WTC11 (cell line): Measurements from ENCODE around the gene KRTAP1-4.

Source experiments
- GTF2I ChIP-seq: fragments of 250-450 bp; sonication (Bioruptor Pico); conservative IDR thresholded peaks from 2 replicates; pipeline ENCODE4 v1.4.0; 2021; ENCODE audit warnings: mild to moderate bottlenecking
- JAZF1 ChIP-seq: fragments of 250-450 bp; sonication (Bioruptor Pico); IDR thresholded peaks from 2 replicates; pipeline ENCODE4 v1.9.0; 2021; ENCODE audit warnings: moderate library complexity, mild to moderate bottlenecking, inconsistent platforms
- JUN ChIP-seq: sonication (generic); formaldehyde crosslinking; IDR thresholded peaks from 2 replicates; pipeline ENCODE4 v1.8.0; 2023; ENCODE audit warnings: mild to moderate bottlenecking, missing genetic modification reagents
- KAT7 ChIP-seq: sonication (generic); formaldehyde crosslinking; IDR thresholded peaks from 2 replicates; pipeline ENCODE4 v1.8.1; 2023; ENCODE audit warnings: missing genetic modification reagents, mild to moderate bottlenecking, borderline replicate concordance
- PRRX2 ChIP-seq: fragments of 250-450 bp; sonication (Bioruptor Pico); IDR thresholded peaks from 2 replicates; pipeline ENCODE4 v1.8.0; 2021; ENCODE audit warnings: mild to moderate bottlenecking
- ZNF138 ChIP-seq: sonication (generic); formaldehyde crosslinking; conservative IDR thresholded peaks from 2 replicates; pipeline ENCODE4 v1.8.1; 2022; ENCODE audit warnings: mild to moderate bottlenecking, moderate library complexity, missing genetic modification reagents
- ZNF317 ChIP-seq: sonication (generic); formaldehyde crosslinking; IDR thresholded peaks from 2 replicates; pipeline ENCODE4 v1.8.1; 2023; ENCODE audit warnings: low read depth, mild to moderate bottlenecking, moderate library complexity, missing genetic modification reagents, borderline replicate concordance
- TF ChIP-seq, protein P1 (sequence below): fragments of 200-600 bp; IDR thresholded peaks from 2 replicates; pipeline ENCODE4 v1.8.0; 2022; ENCODE audit warnings: antibody characterized with exemption
- TF ChIP-seq, protein P2 (sequence below): sonication (generic); formaldehyde crosslinking; IDR thresholded peaks from 2 replicates; pipeline ENCODE4 v1.8.1; 2022; ENCODE audit warnings: missing genetic modification reagents, borderline replicate concordance
- TF ChIP-seq, protein P3 (sequence below): sonication (generic); formaldehyde crosslinking; IDR thresholded peaks from 2 replicates; pipeline ENCODE4 v1.8.1; 2023; ENCODE audit warnings: mild to moderate bottlenecking, missing genetic modification reagents
- TF ChIP-seq, protein P4 (sequence below): sonication (generic); formaldehyde crosslinking; IDR thresholded peaks from 2 replicates; pipeline ENCODE4 v1.8.0; 2022; ENCODE audit warnings: mild to moderate bottlenecking, missing genetic modification reagents
- TF ChIP-seq, protein P5 (sequence below): sonication (generic); formaldehyde crosslinking; IDR thresholded peaks from 2 replicates; pipeline ENCODE4 v1.8.0; 2022; ENCODE audit warnings: missing genetic modification reagents
- TF ChIP-seq, protein P6 (sequence below): sonication (generic); formaldehyde crosslinking; IDR thresholded peaks from 2 replicates; pipeline ENCODE4 v1.8.1; 2023; ENCODE audit warnings: mild to moderate bottlenecking, missing genetic modification reagents, moderate library complexity

DNA sequence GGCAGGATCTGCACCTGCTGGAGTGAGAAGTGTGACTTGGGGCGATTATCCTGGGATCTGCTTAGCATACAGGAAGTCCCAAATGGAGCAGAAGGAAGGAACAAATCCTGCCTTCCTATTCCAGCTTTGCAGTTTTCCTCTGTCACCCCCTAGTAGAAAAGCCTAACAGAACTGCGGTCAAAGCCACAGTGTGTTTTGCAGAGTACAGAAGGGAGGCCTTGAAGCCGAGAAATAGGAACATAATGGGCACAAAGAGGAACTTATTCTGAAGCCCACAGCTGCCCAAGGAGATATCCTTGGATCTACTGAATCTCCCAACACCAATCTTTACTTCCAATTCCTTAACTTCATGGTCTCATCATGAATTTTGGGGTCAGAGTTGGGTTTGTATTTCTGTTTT lies 11.5 kb downstream of the KRTAP1-4 start:
- TF ChIP-seq, protein P1, sequence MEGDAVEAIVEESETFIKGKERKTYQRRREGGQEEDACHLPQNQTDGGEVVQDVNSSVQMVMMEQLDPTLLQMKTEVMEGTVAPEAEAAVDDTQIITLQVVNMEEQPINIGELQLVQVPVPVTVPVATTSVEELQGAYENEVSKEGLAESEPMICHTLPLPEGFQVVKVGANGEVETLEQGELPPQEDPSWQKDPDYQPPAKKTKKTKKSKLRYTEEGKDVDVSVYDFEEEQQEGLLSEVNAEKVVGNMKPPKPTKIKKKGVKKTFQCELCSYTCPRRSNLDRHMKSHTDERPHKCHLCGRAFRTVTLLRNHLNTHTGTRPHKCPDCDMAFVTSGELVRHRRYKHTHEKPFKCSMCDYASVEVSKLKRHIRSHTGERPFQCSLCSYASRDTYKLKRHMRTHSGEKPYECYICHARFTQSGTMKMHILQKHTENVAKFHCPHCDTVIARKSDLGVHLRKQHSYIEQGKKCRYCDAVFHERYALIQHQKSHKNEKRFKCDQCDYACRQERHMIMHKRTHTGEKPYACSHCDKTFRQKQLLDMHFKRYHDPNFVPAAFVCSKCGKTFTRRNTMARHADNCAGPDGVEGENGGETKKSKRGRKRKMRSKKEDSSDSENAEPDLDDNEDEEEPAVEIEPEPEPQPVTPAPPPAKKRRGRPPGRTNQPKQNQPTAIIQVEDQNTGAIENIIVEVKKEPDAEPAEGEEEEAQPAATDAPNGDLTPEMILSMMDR = no peak
- TF ChIP-seq ZNF138 (CRISPR knock-in tag) = no peak
- TF ChIP-seq, protein P2, sequence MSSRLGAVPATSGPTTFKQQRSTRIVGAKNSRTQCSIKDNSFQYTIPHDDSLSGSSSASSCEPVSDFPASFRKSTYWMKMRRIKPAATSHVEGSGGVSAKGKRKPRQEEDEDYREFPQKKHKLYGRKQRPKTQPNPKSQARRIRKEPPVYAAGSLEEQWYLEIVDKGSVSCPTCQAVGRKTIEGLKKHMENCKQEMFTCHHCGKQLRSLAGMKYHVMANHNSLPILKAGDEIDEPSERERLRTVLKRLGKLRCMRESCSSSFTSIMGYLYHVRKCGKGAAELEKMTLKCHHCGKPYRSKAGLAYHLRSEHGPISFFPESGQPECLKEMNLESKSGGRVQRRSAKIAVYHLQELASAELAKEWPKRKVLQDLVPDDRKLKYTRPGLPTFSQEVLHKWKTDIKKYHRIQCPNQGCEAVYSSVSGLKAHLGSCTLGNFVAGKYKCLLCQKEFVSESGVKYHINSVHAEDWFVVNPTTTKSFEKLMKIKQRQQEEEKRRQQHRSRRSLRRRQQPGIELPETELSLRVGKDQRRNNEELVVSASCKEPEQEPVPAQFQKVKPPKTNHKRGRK (CRISPR knock-in tag) = no peak
- TF ChIP-seq, protein P3, sequence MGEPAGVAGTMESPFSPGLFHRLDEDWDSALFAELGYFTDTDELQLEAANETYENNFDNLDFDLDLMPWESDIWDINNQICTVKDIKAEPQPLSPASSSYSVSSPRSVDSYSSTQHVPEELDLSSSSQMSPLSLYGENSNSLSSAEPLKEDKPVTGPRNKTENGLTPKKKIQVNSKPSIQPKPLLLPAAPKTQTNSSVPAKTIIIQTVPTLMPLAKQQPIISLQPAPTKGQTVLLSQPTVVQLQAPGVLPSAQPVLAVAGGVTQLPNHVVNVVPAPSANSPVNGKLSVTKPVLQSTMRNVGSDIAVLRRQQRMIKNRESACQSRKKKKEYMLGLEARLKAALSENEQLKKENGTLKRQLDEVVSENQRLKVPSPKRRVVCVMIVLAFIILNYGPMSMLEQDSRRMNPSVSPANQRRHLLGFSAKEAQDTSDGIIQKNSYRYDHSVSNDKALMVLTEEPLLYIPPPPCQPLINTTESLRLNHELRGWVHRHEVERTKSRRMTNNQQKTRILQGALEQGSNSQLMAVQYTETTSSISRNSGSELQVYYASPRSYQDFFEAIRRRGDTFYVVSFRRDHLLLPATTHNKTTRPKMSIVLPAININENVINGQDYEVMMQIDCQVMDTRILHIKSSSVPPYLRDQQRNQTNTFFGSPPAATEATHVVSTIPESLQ = no peak
- TF ChIP-seq JAZF1 = no peak
- TF ChIP-seq, protein P4, sequence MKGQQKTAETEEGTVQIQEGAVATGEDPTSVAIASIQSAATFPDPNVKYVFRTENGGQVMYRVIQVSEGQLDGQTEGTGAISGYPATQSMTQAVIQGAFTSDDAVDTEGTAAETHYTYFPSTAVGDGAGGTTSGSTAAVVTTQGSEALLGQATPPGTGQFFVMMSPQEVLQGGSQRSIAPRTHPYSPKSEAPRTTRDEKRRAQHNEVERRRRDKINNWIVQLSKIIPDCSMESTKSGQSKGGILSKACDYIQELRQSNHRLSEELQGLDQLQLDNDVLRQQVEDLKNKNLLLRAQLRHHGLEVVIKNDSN (CRISPR knock-in tag) = no peak
- TF ChIP-seq, protein P5, sequence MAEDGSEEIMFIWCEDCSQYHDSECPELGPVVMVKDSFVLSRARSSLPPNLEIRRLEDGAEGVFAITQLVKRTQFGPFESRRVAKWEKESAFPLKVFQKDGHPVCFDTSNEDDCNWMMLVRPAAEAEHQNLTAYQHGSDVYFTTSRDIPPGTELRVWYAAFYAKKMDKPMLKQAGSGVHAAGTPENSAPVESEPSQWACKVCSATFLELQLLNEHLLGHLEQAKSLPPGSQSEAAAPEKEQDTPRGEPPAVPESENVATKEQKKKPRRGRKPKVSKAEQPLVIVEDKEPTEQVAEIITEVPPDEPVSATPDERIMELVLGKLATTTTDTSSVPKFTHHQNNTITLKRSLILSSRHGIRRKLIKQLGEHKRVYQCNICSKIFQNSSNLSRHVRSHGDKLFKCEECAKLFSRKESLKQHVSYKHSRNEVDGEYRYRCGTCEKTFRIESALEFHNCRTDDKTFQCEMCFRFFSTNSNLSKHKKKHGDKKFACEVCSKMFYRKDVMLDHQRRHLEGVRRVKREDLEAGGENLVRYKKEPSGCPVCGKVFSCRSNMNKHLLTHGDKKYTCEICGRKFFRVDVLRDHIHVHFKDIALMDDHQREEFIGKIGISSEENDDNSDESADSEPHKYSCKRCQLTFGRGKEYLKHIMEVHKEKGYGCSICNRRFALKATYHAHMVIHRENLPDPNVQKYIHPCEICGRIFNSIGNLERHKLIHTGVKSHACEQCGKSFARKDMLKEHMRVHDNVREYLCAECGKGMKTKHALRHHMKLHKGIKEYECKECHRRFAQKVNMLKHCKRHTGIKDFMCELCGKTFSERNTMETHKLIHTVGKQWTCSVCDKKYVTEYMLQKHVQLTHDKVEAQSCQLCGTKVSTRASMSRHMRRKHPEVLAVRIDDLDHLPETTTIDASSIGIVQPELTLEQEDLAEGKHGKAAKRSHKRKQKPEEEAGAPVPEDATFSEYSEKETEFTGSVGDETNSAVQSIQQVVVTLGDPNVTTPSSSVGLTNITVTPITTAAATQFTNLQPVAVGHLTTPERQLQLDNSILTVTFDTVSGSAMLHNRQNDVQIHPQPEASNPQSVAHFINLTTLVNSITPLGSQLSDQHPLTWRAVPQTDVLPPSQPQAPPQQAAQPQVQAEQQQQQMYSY (CRISPR knock-in tag) = no peak
- TF ChIP-seq KAT7 (CRISPR knock-in tag) = no peak
- no peak for TF ChIP-seq JUN (CRISPR knock-in tag)
- no peak for TF ChIP-seq GTF2I
- TF ChIP-seq PRRX2 (CRISPR knock-in tag) = no peak
- TF ChIP-seq, protein P6, sequence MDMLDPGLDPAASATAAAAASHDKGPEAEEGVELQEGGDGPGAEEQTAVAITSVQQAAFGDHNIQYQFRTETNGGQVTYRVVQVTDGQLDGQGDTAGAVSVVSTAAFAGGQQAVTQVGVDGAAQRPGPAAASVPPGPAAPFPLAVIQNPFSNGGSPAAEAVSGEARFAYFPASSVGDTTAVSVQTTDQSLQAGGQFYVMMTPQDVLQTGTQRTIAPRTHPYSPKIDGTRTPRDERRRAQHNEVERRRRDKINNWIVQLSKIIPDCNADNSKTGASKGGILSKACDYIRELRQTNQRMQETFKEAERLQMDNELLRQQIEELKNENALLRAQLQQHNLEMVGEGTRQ (CRISPR knock-in tag) = no peak
- no peak for TF ChIP-seq ZNF317
